Vagina (tissue), 2 donors: ENCODE results near the gene IFT43. TPM values are rescaled to one million over a fixed set of nuclear protein-coding genes. Genes with fewer than 3 reads are reported as not detected.
"Not testable (repeated sequence)": the region's sequence is repeated elsewhere in the genome, so short reads cannot be mapped to it uniquely, and the experiment has no call there.

ENCODE experiments used
- DNase-seq, 2 donors: peaks; one replicate each; pipeline ENCODE4 v3.0.0-alpha.2; 2017; ENCODE audit errors: extremely low spot score in 2 of 2
- H3K27ac ChIP-seq: fragments of 200-600 bp; sonication (generic); one replicate; pipeline ENCODE4 v1.5.1; 2019
- H3K27me3 ChIP-seq: fragments of 200-600 bp; sonication (generic); one replicate; pipeline ENCODE4 v1.5.1; 2019
- H3K36me3 ChIP-seq, 2 donors: fragments of 200-600 bp; sonication (generic); one replicate each; pipeline ENCODE4 v1.5.1; 2017 to 2019
- H3K4me1 ChIP-seq: fragments of 200-600 bp; sonication (generic); one replicate; pipeline ENCODE4 v1.5.1; 2019
- H3K4me3 ChIP-seq, 2 donors: fragments of 200-600 bp; sonication (generic); 1 replicate in 1 of 2; 2 replicates in 1 of 2; pipeline ENCODE4 v1.5.1; 2016 to 2019
- H3K9me3 ChIP-seq: fragments of 200-600 bp; sonication (generic); one replicate; pipeline ENCODE4 v1.5.1; 2019
- POLR2A ChIP-seq, 2 donors: fragments of 450-650 bp; IDR thresholded peaks; one replicate each; pipeline ENCODE4 v1.6.1; 2017; ENCODE audit warnings: antibody characterized with exemption in 2 of 2, mild to moderate bottlenecking in 2 of 2, moderate library complexity in 2 of 2
- POLR2AphosphoS5 ChIP-seq, 2 donors: sonication (generic); formaldehyde crosslinking; IDR thresholded peaks; one replicate each; pipeline ENCODE4 v1.9.0; 2017; ENCODE audit warnings: antibody characterized with exemption in 2 of 2, mild to moderate bottlenecking in 2 of 2, low read depth in 1 of 2; ENCODE audit not compliant: insufficient read depth in 1 of 2
- intact Hi-C: fragments of 100-400 bp; cut with DNase I; formaldehyde crosslinking; loops from one replicate; pipeline ENCODE4 v1.15.1; 2023
- total RNA-seq: library from RNA; depleted of rRNA; stranded (reverse); fragments of >200 nt; gene quantifications from one replicate; pipeline ENCODE4 v1.2.3, GENCODE V29; 2016
- TF ChIP-seq, protein P1 (sequence below), 3 experiments: fragments of 450-650 bp in 2 of 3; fragments of 200-600 bp in 1 of 3; sonication (generic) in 1 of 3; IDR thresholded peaks; one replicate each; pipeline ENCODE4 v1.5.1; 2017 to 2019; ENCODE audit warnings: antibody characterized with exemption in 3 of 3, mild to moderate bottlenecking in 2 of 3, moderate library complexity in 2 of 3

IFT43 gene
- total RNA-seq, 1 donor from 2014 or later = 47.4 TPM

DNA sequence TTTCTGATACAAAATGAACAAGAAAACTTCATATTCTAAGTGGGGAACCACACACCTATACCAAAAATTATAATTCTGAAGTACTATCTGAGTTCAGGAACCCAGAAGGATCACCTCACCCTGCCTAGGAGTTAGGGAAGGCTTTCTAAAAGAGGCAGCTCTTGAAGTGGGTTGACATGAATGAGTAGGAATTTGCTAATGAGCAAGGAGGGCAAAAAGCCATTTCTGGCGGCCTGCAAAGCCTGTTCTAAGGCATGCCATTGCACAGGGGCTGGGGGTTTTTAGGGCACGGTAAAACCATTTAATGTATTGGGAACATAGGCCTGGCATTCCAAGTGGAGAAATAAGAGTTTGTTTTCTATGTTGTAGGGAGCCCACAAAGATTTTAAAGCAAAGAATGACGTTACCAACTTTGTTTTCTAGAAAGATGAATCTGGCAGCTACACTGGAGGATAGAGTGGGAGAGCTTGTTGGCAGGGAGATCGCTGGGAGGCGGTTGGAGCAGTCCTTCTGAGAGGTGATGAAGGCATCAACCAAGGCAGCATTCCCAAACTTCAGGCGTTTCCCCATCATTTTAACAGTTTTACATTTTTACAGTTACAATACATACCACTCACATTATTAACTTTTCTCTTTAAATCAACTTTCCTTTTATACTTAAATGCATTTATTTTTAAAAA lies 14.1 kb downstream of the IFT43 start:
- intact Hi-C loops = no loop called here
- TF ChIP-seq, protein P1, sequence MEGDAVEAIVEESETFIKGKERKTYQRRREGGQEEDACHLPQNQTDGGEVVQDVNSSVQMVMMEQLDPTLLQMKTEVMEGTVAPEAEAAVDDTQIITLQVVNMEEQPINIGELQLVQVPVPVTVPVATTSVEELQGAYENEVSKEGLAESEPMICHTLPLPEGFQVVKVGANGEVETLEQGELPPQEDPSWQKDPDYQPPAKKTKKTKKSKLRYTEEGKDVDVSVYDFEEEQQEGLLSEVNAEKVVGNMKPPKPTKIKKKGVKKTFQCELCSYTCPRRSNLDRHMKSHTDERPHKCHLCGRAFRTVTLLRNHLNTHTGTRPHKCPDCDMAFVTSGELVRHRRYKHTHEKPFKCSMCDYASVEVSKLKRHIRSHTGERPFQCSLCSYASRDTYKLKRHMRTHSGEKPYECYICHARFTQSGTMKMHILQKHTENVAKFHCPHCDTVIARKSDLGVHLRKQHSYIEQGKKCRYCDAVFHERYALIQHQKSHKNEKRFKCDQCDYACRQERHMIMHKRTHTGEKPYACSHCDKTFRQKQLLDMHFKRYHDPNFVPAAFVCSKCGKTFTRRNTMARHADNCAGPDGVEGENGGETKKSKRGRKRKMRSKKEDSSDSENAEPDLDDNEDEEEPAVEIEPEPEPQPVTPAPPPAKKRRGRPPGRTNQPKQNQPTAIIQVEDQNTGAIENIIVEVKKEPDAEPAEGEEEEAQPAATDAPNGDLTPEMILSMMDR (IDR thresholded peaks at IDR 0.05) = no peak
- TF ChIP-seq POLR2AphosphoS5 (IDR thresholded peaks at IDR 0.05; ENCODE audit: insufficient read depth in 1 of 2, low read depth in 1 of 2) = no peak
- TF ChIP-seq POLR2A (IDR thresholded peaks at IDR 0.05) = no peak
- no peaks in the 10 kb centered on the region for H3K27me3 ChIP-seq
- peaks cover 10% of the 10 kb centered on the region for H3K4me1 ChIP-seq
- H3K4me3 ChIP-seq = no peak overlapping the region
- no peak overlapping the region for H3K27ac ChIP-seq
- H3K9me3 ChIP-seq = no peaks in the 10 kb centered on the region
- no peak for DNase-seq
- peaks cover 0 to 30% of the 10 kb centered on the region in 2 donors for H3K36me3 ChIP-seq

- Histone ChIP-seq H3K4me1 (no peaks in the 10 kb centered on the region), H3K36me3 (peaks cover 6 to 41% of the 10 kb centered on the region in 2 donors), H3K9me3 (no peaks in the 10 kb centered on the region), H3K4me3 (no peak overlapping the region), H3K27ac (no peak overlapping the region), H3K27me3 (no peaks in the 10 kb centered on the region)
- TF ChIP-seq POLR2AphosphoS5 (IDR thresholded peaks at IDR 0.05; ENCODE audit: insufficient read depth in 1 of 2, low read depth in 1 of 2) (no peak), POLR2A (IDR thresholded peaks at IDR 0.05) (no peak)
- TF ChIP-seq, protein P1 (IDR thresholded peaks at IDR 0.05) = no peak
- DNase-seq = no peak
- intact Hi-C loops = no loop called here
Measured at GRCh38 chr14:76002383-76002782, 16.8 kb downstream of the IFT43 start.

DNA sequence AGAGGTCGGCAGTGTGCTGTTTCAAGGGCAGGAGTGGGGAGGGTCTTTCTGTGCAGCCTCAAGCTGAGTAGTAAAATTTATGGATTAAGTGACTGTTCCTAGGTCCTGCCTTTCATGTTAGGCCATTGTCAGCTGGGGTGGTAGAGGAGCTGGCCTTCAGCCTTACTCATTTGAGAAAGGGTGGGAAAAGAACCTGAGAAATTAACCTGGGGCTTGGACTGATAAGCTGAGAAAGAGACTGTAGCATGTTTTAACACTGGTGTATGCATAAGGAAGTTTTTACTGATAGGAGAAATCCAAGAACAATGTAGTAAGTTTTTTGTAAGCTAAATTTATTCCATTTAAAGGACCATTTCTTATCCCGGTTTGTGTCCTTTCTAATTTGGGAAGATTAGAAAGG lies 20.7 kb downstream of the IFT43 start:
- DNase-seq = no peak
- no peaks in the 10 kb centered on the region for H3K4me1 ChIP-seq
- H3K27me3 ChIP-seq = no peaks in the 10 kb centered on the region
- TF ChIP-seq POLR2A (IDR thresholded peaks at IDR 0.05) = no peak
- TF ChIP-seq, protein P1 (IDR thresholded peaks at IDR 0.05) = no peak
- no peak for TF ChIP-seq POLR2AphosphoS5 (IDR thresholded peaks at IDR 0.05; ENCODE audit: insufficient read depth in 1 of 2, low read depth in 1 of 2)
- H3K27ac ChIP-seq = no peak overlapping the region
- intact Hi-C loops = no loop called here
- no peak overlapping the region for H3K4me3 ChIP-seq
- peaks cover 6 to 44% of the 10 kb centered on the region in 2 donors for H3K36me3 ChIP-seq
- H3K9me3 ChIP-seq = no peaks in the 10 kb centered on the region

- Histone ChIP-seq H3K4me1 (no peaks in the 10 kb centered on the region), H3K4me3 (no peak overlapping the region), H3K27ac (no peak overlapping the region), H3K36me3 (peaks cover 6 to 43% of the 10 kb centered on the region in 2 donors), H3K27me3 (no peaks in the 10 kb centered on the region), H3K9me3 (no peaks in the 10 kb centered on the region)
- intact Hi-C loops = no loop called here
- TF ChIP-seq, protein P1 (IDR thresholded peaks at IDR 0.05) = no peak
- TF ChIP-seq POLR2AphosphoS5 (IDR thresholded peaks at IDR 0.05; ENCODE audit: insufficient read depth in 1 of 2, low read depth in 1 of 2) = no peak
- TF ChIP-seq POLR2A (IDR thresholded peaks at IDR 0.05) = no peak
- no peak for DNase-seq
Measured at GRCh38 chr14:76007379-76007778, 21.8 kb downstream of the IFT43 start.

DNA sequence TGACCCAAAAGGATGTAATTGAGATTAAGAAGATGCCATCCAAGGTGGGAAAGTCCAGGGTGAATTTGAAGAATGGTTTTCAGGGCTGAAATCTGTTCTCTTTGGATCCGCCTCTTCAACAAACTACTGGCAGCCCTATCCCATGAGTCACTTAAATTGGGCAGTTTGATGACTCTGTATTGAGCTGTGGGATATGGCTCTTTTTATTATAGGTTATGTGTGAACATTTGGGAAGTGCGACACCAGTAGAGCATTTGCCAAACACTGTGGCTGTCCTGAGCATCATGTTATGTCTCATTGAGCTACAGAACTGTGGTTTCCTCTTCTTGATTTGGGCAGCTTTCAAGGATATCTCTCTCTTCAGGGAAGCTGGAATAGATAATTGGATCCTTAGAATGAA lies 22.3 kb downstream of the IFT43 start:
- no peak overlapping the region for H3K4me3 ChIP-seq
- intact Hi-C loops = no loop called here
- DNase-seq = no peak
- H3K27ac ChIP-seq = no peak overlapping the region
- TF ChIP-seq POLR2A (IDR thresholded peaks at IDR 0.05) = no peak
- TF ChIP-seq, protein P1 (IDR thresholded peaks at IDR 0.05) = no peak
- TF ChIP-seq POLR2AphosphoS5 (IDR thresholded peaks at IDR 0.05; ENCODE audit: insufficient read depth in 1 of 2, low read depth in 1 of 2) = no peak
- H3K27me3 ChIP-seq = no peaks in the 10 kb centered on the region
- peaks cover 6 to 41% of the 10 kb centered on the region in 2 donors for H3K36me3 ChIP-seq
- no peaks in the 10 kb centered on the region for H3K9me3 ChIP-seq
- no peaks in the 10 kb centered on the region for H3K4me1 ChIP-seq

GRCh38 chr14:76009627-76010026 lies 24.1 kb downstream of the IFT43 start:
- H3K4me1 ChIP-seq, H3K4me3 ChIP-seq, intact Hi-C loops, DNase-seq, H3K27ac ChIP-seq, H3K9me3 ChIP-seq, H3K27me3 ChIP-seq: not testable (repeated sequence)
- H3K36me3 ChIP-seq = peaks cover 6 to 28% of the 10 kb centered on the region in 2 donors
